Esophagus muscularis mucosa (tissue), 4 donors: ENCODE results near the gene SERPINB7. TPM values are rescaled to one million over a fixed set of nuclear protein-coding genes. Genes with fewer than 3 reads are reported as not detected.
A peak's percentile ranks its signal among the peaks of the same experiment; 100 is the strongest.

Experiments
- DNase-seq: peaks from one replicate; pipeline ENCODE4 v3.0.0-alpha.2; 2017; ENCODE audit errors: extremely low spot score
- H3K27ac ChIP-seq, 4 donors: fragments of 200-600 bp; sonication (generic); replicated peaks in 1 of 4; 1 replicate in 3 of 4; 2 replicates in 1 of 4; pipeline ENCODE4 v1.5.1; 2016 to 2019; ENCODE audit warnings: mild to moderate bottlenecking in 1 of 4
- H3K27me3 ChIP-seq, 4 donors: fragments of 200-600 bp; sonication (generic); one replicate each; pipeline versions ENCODE4 v1.5.1 to v1.6.0; 2016 to 2019
- H3K36me3 ChIP-seq, 4 donors: fragments of 200-600 bp; sonication (generic); one replicate each; pipeline ENCODE4 v1.5.1; 2016 to 2019
- H3K4me1 ChIP-seq, 4 donors: fragments of 200-600 bp; sonication (generic); one replicate each; pipeline ENCODE4 v1.5.1; 2016 to 2019
- H3K4me3 ChIP-seq, 4 donors: fragments of 200-600 bp; sonication (generic); 1 replicate in 2 of 4; 2 replicates in 2 of 4; pipeline ENCODE4 v1.5.1; 2016 to 2019; ENCODE audit warnings: mild to moderate bottlenecking in 4 of 4, moderate library complexity in 1 of 4
- H3K9me3 ChIP-seq, 4 donors: fragments of 200-600 bp; sonication (generic); 1 replicate in 3 of 4; 2 replicates in 1 of 4; pipeline ENCODE4 v1.5.1; 2016 to 2019
- EP300 ChIP-seq: sonication (generic); formaldehyde crosslinking; IDR thresholded peaks from one replicate; pipeline ENCODE4 v1.6.1; 2017; ENCODE audit warnings: antibody characterized with exemption
- POLR2A ChIP-seq: fragments of 450-650 bp; IDR thresholded peaks from one replicate; pipeline ENCODE4 v1.6.1; 2017; ENCODE audit warnings: antibody characterized with exemption, moderate library complexity, mild to moderate bottlenecking, low read depth
- POLR2AphosphoS5 ChIP-seq, 2 donors: sonication (generic); formaldehyde crosslinking; IDR thresholded peaks; one replicate each; pipeline ENCODE4 v1.6.1; 2017; ENCODE audit warnings: antibody characterized with exemption in 2 of 2
- WGBS: methylation state at CpG from one replicate; pipeline ENCODE4 v1.1.5; 2018; 5-methylcytosine and 5-hydroxymethylcytosine counted together
- intact Hi-C: fragments of 100-400 bp; cut with DNase I; formaldehyde crosslinking; loops from one replicate; pipeline ENCODE4 v1.15.1; 2023
- total RNA-seq, 4 donors: library from RNA; depleted of rRNA; stranded (reverse); fragments of >200 nt; gene quantifications; one replicate each; pipeline versions ENCODE4 v1.1.0 to v1.2.1, GENCODE V29; 2016
- TF ChIP-seq, protein P1 (sequence below), 3 experiments: fragments of 200-600 bp in 2 of 3; fragments of 450-650 bp in 1 of 3; sonication (generic) in 2 of 3; IDR thresholded peaks; one replicate each; pipeline ENCODE4 v1.5.1; 2017 to 2019; ENCODE audit warnings: antibody characterized with exemption in 3 of 3, mild to moderate bottlenecking in 2 of 3, moderate library complexity in 1 of 3

Gene SERPINB7
- total RNA-seq, 4 donors from 2014 or later = not detected

DNA sequence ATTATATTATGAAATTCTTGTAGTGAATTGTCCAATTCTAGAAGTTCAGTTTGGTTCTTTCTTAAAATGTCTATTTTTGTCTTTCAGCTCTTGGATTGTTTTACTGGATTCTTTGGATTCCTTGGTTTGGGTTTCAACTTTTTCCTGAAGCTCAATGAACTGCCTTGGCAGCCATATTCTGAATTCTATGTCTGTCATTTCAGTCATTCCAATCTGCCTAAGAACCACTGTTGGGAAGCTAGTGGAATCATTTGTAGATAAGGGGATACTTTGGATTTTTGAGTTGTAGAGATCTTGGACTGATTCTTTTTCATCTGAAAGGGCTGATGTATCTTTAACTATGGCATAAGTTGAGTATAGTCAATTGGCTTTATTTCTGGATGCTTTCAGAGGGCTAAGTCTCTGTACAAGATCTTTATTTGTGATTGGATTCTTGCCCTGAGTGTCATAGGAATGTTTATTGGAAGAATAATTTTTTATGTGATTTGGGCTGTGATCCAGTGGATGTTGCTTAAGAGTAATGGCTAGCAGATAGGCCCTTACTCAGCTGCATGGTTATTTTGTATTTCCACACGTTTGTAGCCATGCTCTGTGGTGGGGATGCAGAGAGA is 42.3 kb downstream of the SERPINB7 start:
- Histone ChIP-seq H3K36me3 (no peaks in the 10 kb centered on the region), H3K4me1 (no peaks in the 10 kb centered on the region), H3K9me3 (peaks cover 0 to 12% (median 5%) of the 10 kb centered on the region in 4 donors), H3K27ac (no peak overlapping the region), H3K4me3 (no peak overlapping the region), H3K27me3 (peaks cover 0 to 6% (median 0%) of the 10 kb centered on the region in 4 donors)
- 38% methylated on average over 1 of the region's 1 CpG for WGBS
- TF ChIP-seq, protein P1, sequence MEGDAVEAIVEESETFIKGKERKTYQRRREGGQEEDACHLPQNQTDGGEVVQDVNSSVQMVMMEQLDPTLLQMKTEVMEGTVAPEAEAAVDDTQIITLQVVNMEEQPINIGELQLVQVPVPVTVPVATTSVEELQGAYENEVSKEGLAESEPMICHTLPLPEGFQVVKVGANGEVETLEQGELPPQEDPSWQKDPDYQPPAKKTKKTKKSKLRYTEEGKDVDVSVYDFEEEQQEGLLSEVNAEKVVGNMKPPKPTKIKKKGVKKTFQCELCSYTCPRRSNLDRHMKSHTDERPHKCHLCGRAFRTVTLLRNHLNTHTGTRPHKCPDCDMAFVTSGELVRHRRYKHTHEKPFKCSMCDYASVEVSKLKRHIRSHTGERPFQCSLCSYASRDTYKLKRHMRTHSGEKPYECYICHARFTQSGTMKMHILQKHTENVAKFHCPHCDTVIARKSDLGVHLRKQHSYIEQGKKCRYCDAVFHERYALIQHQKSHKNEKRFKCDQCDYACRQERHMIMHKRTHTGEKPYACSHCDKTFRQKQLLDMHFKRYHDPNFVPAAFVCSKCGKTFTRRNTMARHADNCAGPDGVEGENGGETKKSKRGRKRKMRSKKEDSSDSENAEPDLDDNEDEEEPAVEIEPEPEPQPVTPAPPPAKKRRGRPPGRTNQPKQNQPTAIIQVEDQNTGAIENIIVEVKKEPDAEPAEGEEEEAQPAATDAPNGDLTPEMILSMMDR (IDR thresholded peaks at IDR 0.05) = no peak
- no peak for DNase-seq
- intact Hi-C loops = no loop called here

DNA sequence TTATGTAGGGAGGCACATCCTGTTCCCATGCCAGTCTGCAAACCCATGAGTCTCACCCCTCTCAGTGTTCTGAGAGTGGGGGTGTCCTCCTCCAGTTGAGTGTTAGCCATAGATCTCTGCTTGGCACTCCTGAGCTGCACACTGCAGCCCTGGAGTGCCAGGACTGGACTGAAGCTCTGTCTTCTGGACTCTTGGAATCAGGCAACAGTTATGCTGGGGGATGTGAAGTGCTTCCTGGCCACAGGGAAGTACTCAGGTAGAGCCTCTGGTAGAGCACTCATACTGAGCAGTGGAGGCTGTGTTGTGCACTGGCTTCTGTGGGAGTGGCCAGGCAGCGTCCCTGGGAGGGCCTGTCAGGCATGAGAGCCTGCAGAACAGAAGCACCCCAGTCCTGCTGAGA is 43.0 kb downstream of the SERPINB7 start:
- peak; percentile 78 for DNase-seq
- no peak overlapping the region for H3K27ac ChIP-seq
- H3K36me3 ChIP-seq = no peaks in the 10 kb centered on the region
- peaks cover 0 to 12% (median 5%) of the 10 kb centered on the region in 4 donors for H3K9me3 ChIP-seq
- H3K27me3 ChIP-seq = peaks cover 0 to 6% (median 0%) of the 10 kb centered on the region in 4 donors
- 0% methylated on average over 1 of the region's 1 CpG for WGBS
- TF ChIP-seq POLR2AphosphoS5 (IDR thresholded peaks at IDR 0.05) (no peak), EP300 (no peak), POLR2A (no peak)
- TF ChIP-seq, protein P1 (IDR thresholded peaks at IDR 0.05) = no peak
- no peaks in the 10 kb centered on the region for H3K4me1 ChIP-seq
- intact Hi-C loops = no loop called here
- H3K4me3 ChIP-seq = no peak overlapping the region

DNA sequence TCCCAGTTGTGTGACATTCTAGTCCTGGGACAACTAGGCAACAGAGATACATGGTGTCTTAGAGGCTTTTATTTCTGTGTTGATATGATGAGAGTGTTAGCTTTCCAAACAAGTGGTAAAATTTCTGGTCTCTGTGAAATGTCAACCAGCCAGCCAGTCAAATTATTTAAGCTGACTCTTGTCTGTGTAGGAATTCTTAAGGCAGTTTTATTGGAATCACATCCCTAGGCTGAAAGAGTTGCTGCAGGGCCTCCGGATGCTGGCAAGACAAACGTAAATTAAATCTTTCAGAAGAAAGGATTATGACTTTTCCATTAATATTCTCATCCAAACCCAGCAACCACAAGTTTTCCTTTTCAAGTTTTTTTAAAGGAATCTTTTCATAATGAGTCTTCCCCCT is 44.6 kb downstream of the SERPINB7 start:
- intact Hi-C loops = loop anchor here (5.0 kb wide), 1 partner anchor 118 kb away; no protein-coding TSS in a partner anchor
- H3K36me3 ChIP-seq = no peaks in the 10 kb centered on the region
- 14% methylated on average over 2 of the region's 2 CpGs for WGBS

DNA sequence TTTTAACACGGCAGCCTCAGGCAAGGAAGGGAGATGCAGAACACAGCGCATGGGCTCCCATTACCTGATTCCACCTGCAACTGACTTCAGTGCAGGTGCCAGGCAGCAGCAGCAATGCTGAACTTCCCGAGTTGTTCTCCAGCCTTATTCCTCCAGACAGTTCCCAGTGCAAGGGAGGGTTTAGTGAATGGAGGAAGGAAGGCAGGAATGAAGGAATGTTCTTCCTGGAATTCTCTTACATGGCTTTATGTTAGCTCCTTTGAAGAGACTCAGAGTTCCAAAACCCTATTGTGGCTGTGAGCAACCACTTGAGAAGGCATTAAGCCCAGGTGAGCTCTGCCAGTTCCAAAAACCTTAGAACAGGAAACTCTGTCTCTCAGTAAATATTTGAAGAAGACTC is 45.5 kb downstream of the SERPINB7 start:
- 80% methylated on average over 3 of the region's 3 CpGs for WGBS
- Histone ChIP-seq H3K36me3 (no peaks in the 10 kb centered on the region), H3K27ac (no peak overlapping the region), H3K4me1 (no peaks in the 10 kb centered on the region), H3K9me3 (peaks cover 0 to 12% (median 5%) of the 10 kb centered on the region in 4 donors), H3K4me3 (no peak overlapping the region), H3K27me3 (peaks cover 0 to 6% (median 0%) of the 10 kb centered on the region in 4 donors)
- intact Hi-C loops = loop anchor here (5.0 kb wide), 1 partner anchor 117 kb away; no protein-coding TSS in a partner anchor
- peak; percentile 82 for DNase-seq
- TF ChIP-seq EP300 = no peak
- TF ChIP-seq POLR2A = no peak
- no peak for TF ChIP-seq POLR2AphosphoS5 (IDR thresholded peaks at IDR 0.05)
- TF ChIP-seq, protein P1 (IDR thresholded peaks at IDR 0.05) = no peak

More for the DNA sequence above, 44.6 kb downstream of the SERPINB7 start:
- Histone ChIP-seq H3K27ac (no peak overlapping the region), H3K9me3 (peaks cover 0 to 12% (median 5%) of the 10 kb centered on the region in 4 donors), H3K4me1 (no peaks in the 10 kb centered on the region), H3K27me3 (peaks cover 0 to 6% (median 0%) of the 10 kb centered on the region in 4 donors), H3K4me3 (no peak overlapping the region)
- TF ChIP-seq, protein P1 (IDR thresholded peaks at IDR 0.05) = no peak
- no peak for TF ChIP-seq POLR2A
- TF ChIP-seq POLR2AphosphoS5 (IDR thresholded peaks at IDR 0.05) = no peak
- no peak for TF ChIP-seq EP300
- no peak for DNase-seq
